NCI-H2196 treated with DMSO at 0.1 percent for 48 hours (cell line): ENCODE results near the gene PCSK7.
"Not testable (repeated sequence)": the region's sequence is repeated elsewhere in the genome, so short reads cannot be mapped to it uniquely, and the experiment has no call there.

Experiments used
- DNase-seq: peaks from one replicate; lab custom pipeline; 2025; ENCODE audit not compliant: unreplicated experiment; lab: John Stamatoyannopoulos, UW

Gene PCSK7

GRCh38 chr11:117231842-117232091, at the start of gene PCSK7:
TSS of gene PCSK7 (minus strand) at chr11:117232073. CDS start at chr11:117229844, 2,229 bp downstream.
- no peak for DNase-seq

GRCh38 chr11:117281159-117281558, 49.3 kb upstream of the PCSK7 start:
- DNase-seq = no peak

GRCh38 chr11:117279711-117280376, 48.0 kb upstream of the PCSK7 start:
- no peak for DNase-seq

GRCh38 chr11:117278347-117278746, 46.5 kb upstream of the PCSK7 start:
- no peak for DNase-seq

- DNase-seq = no peak
Observed at GRCh38 chr11:117273550-117274289, 41.8 kb upstream of the PCSK7 start.

- DNase-seq = not testable (repeated sequence)
Observed at GRCh38 chr11:117272175-117272574, 40.3 kb upstream of the PCSK7 start.

GRCh38 chr11:117271208-117271607, 39.3 kb upstream of the PCSK7 start:
- DNase-seq = no peak

- no peak for DNase-seq
Observed at GRCh38 chr11:117269856-117270255, 38.0 kb upstream of the PCSK7 start.

- no peak for DNase-seq
Observed at GRCh38 chr11:117265745-117266144, 33.9 kb upstream of the PCSK7 start.

GRCh38 chr11:117264624-117265323, 32.9 kb upstream of the PCSK7 start:
- DNase-seq = not testable (repeated sequence)

GRCh38 chr11:117259417-117259816, 27.5 kb upstream of the PCSK7 start:
- no peak for DNase-seq

- DNase-seq = no peak
Observed at GRCh38 chr11:117258576-117258975, 26.7 kb upstream of the PCSK7 start.

- DNase-seq = no peak
Observed at GRCh38 chr11:117256573-117256972, 24.7 kb upstream of the PCSK7 start.

GRCh38 chr11:117255966-117256365, 24.1 kb upstream of the PCSK7 start:
- DNase-seq = no peak

- DNase-seq = no peak
Observed at GRCh38 chr11:117251506-117251905, 19.6 kb upstream of the PCSK7 start.

- DNase-seq = no peak
Observed at GRCh38 chr11:117249571-117249970, 17.7 kb upstream of the PCSK7 start.

- DNase-seq = no peak
Observed at GRCh38 chr11:117248341-117248740, 16.5 kb upstream of the PCSK7 start.

GRCh38 chr11:117239295-117239694, 7.4 kb upstream of the PCSK7 start:
- DNase-seq = no peak

GRCh38 chr11:117238221-117238620, 6.3 kb upstream of the PCSK7 start:
- no peak for DNase-seq

GRCh38 chr11:117232911-117233409, 1.1 kb upstream of the PCSK7 start:
- DNase-seq = no peak

GRCh38 chr11:117232092-117232878, 412 bp upstream of the PCSK7 start, which contains the start of gene RNF214:
TSS of gene RNF214 (plus strand) at chr11:117232671. CDS start at chr11:117234273, 1,602 bp downstream.
- DNase-seq = peak; percentile 63
